Measurements from ENCODE around the gene GPC6. TPM values are rescaled to one million over a fixed set of nuclear protein-coding genes. Genes with fewer than 3 reads are reported as not detected.

The GPC6 gene
- total RNA-seq, 2 donors from 2014 or later, result not detected

- Mint-ChIP-seq H3K27ac (no peak overlapping the region), H3K4me3 (no peak overlapping the region), H3K4me1 (peaks cover 8% of the 10 kb centered on the region), H3K9me3 (no peaks in the 10 kb centered on the region), H3K27me3 (peaks cover 2% of the 10 kb centered on the region), H3K36me3 (ENCODE audit: low read depth) (no peaks in the 10 kb centered on the region)
- no peak for ATAC-seq (replicated peaks)
These were observed 1016.9 kb downstream of the GPC6 start for GRCh38 chr13:94243551-94243950.

- Mint-ChIP-seq H3K4me1 (no peaks in the 10 kb centered on the region), H3K9me3 (no peaks in the 10 kb centered on the region), H3K27me3 (peaks cover 3% of the 10 kb centered on the region), H3K27ac (no peak overlapping the region), H3K4me3 (no peak overlapping the region), H3K36me3 (ENCODE audit: low read depth) (no peaks in the 10 kb centered on the region)
- no peak for ATAC-seq (replicated peaks)
These were observed 1019.9 kb downstream of the GPC6 start for GRCh38 chr13:94246495-94246894.

GRCh38 chr13:94247890-94248289, 1021.3 kb downstream of the GPC6 start:
- Mint-ChIP-seq H3K4me1 (no peaks in the 10 kb centered on the region), H3K4me3 (no peak overlapping the region)

GRCh38 chr13:94248454-94249228, 1022.0 kb downstream of the GPC6 start:
- Mint-ChIP-seq H3K9me3 (no peaks in the 10 kb centered on the region), H3K27ac (no peak overlapping the region), H3K36me3 (ENCODE audit: low read depth) (no peaks in the 10 kb centered on the region), H3K4me3 (no peak overlapping the region), H3K27me3 (peaks cover 3% of the 10 kb centered on the region), H3K4me1 (no peaks in the 10 kb centered on the region)
- ATAC-seq (replicated peaks), result no peak

More at GRCh38 chr13:94247890-94248289, 1021.3 kb downstream of the GPC6 start:
- no peaks in the 10 kb centered on the region for H3K9me3 Mint-ChIP-seq
- H3K36me3 Mint-ChIP-seq (ENCODE audit: low read depth), result no peaks in the 10 kb centered on the region
- no peak for ATAC-seq (replicated peaks)
- no peak overlapping the region for H3K27ac Mint-ChIP-seq
- peaks cover 3% of the 10 kb centered on the region for H3K27me3 Mint-ChIP-seq

GRCh38 chr13:94249512-94249911, 1022.9 kb downstream of the GPC6 start:
- no peaks in the 10 kb centered on the region for H3K9me3 Mint-ChIP-seq
- no peak overlapping the region for H3K27ac Mint-ChIP-seq
- no peak overlapping the region for H3K4me3 Mint-ChIP-seq
- H3K4me1 Mint-ChIP-seq, result no peaks in the 10 kb centered on the region
- ATAC-seq (replicated peaks), result no peak
- no peaks in the 10 kb centered on the region for H3K36me3 Mint-ChIP-seq (ENCODE audit: low read depth)
- H3K27me3 Mint-ChIP-seq, result peaks cover 3% of the 10 kb centered on the region

GRCh38 chr13:94251831-94252608, 1025.4 kb downstream of the GPC6 start:
- Mint-ChIP-seq H3K27ac (no peak overlapping the region), H3K27me3 (peaks cover 3% of the 10 kb centered on the region), H3K4me1 (no peaks in the 10 kb centered on the region), H3K9me3 (no peaks in the 10 kb centered on the region), H3K4me3 (no peak overlapping the region), H3K36me3 (ENCODE audit: low read depth) (no peaks in the 10 kb centered on the region)
- no peak for ATAC-seq (replicated peaks)

GRCh38 chr13:94254737-94255136, 1028.1 kb downstream of the GPC6 start:
- Mint-ChIP-seq H3K36me3 (ENCODE audit: low read depth) (no peaks in the 10 kb centered on the region), H3K27ac (no peak overlapping the region), H3K27me3 (no peaks in the 10 kb centered on the region), H3K4me1 (no peaks in the 10 kb centered on the region), H3K4me3 (no peak overlapping the region), H3K9me3 (no peaks in the 10 kb centered on the region)
- no peak for ATAC-seq (replicated peaks)

GRCh38 chr13:94256721-94257120, 1030.1 kb downstream of the GPC6 start:
- H3K27ac Mint-ChIP-seq, result no peak overlapping the region
- no peaks in the 10 kb centered on the region for H3K36me3 Mint-ChIP-seq (ENCODE audit: low read depth)
- no peaks in the 10 kb centered on the region for H3K4me1 Mint-ChIP-seq
- H3K27me3 Mint-ChIP-seq, result peaks cover 4% of the 10 kb centered on the region
- H3K9me3 Mint-ChIP-seq, result no peaks in the 10 kb centered on the region
- no peak for ATAC-seq (replicated peaks)
- no peak overlapping the region for H3K4me3 Mint-ChIP-seq

- peaks cover 4% of the 10 kb centered on the region for H3K27me3 Mint-ChIP-seq
- H3K27ac Mint-ChIP-seq, result no peak overlapping the region
- no peaks in the 10 kb centered on the region for H3K4me1 Mint-ChIP-seq
- no peaks in the 10 kb centered on the region for H3K36me3 Mint-ChIP-seq (ENCODE audit: low read depth)
- no peaks in the 10 kb centered on the region for H3K9me3 Mint-ChIP-seq
- ATAC-seq (replicated peaks), result no peak
- no peak overlapping the region for H3K4me3 Mint-ChIP-seq
These were observed 1033.4 kb downstream of the GPC6 start for GRCh38 chr13:94259984-94260383.

- ATAC-seq (replicated peaks), result no peak
- Mint-ChIP-seq H3K9me3 (no peaks in the 10 kb centered on the region), H3K27ac (no peak overlapping the region), H3K27me3 (peaks cover 4% of the 10 kb centered on the region), H3K4me1 (no peaks in the 10 kb centered on the region), H3K36me3 (ENCODE audit: low read depth) (no peaks in the 10 kb centered on the region), H3K4me3 (no peak overlapping the region)
These were observed 1034.6 kb downstream of the GPC6 start for GRCh38 chr13:94261163-94261562.

GRCh38 chr13:94263038-94263437, 1036.4 kb downstream of the GPC6 start:
- H3K9me3 Mint-ChIP-seq, result no peaks in the 10 kb centered on the region
- H3K27me3 Mint-ChIP-seq, result peaks cover 4% of the 10 kb centered on the region
- no peak overlapping the region for H3K4me3 Mint-ChIP-seq
- no peaks in the 10 kb centered on the region for H3K4me1 Mint-ChIP-seq
- ATAC-seq (replicated peaks), result no peak
- H3K36me3 Mint-ChIP-seq (ENCODE audit: low read depth), result no peaks in the 10 kb centered on the region
- H3K27ac Mint-ChIP-seq, result no peak overlapping the region

GRCh38 chr13:94267581-94268366, 1041.2 kb downstream of the GPC6 start:
- H3K9me3 Mint-ChIP-seq, result no peaks in the 10 kb centered on the region
- ATAC-seq (replicated peaks), result no peak
- no peaks in the 10 kb centered on the region for H3K36me3 Mint-ChIP-seq (ENCODE audit: low read depth)
- no peaks in the 10 kb centered on the region for H3K4me1 Mint-ChIP-seq
- no peak overlapping the region for H3K4me3 Mint-ChIP-seq
- no peaks in the 10 kb centered on the region for H3K27me3 Mint-ChIP-seq
- H3K27ac Mint-ChIP-seq, result no peak overlapping the region

- H3K27ac Mint-ChIP-seq, result no peak overlapping the region
These were observed 1042.1 kb downstream of the GPC6 start for GRCh38 chr13:94268661-94269060.

GRCh38 chr13:94269557-94269956, 1043.0 kb downstream of the GPC6 start:
- H3K27ac Mint-ChIP-seq, result no peak overlapping the region
- no peaks in the 10 kb centered on the region for H3K9me3 Mint-ChIP-seq
- H3K36me3 Mint-ChIP-seq (ENCODE audit: low read depth), result no peaks in the 10 kb centered on the region
- no peaks in the 10 kb centered on the region for H3K4me1 Mint-ChIP-seq
- peaks cover 3% of the 10 kb centered on the region for H3K27me3 Mint-ChIP-seq
- H3K4me3 Mint-ChIP-seq, result no peak overlapping the region
- no peak for ATAC-seq (replicated peaks)

More at GRCh38 chr13:94268661-94269060, 1042.1 kb downstream of the GPC6 start:
- Mint-ChIP-seq H3K4me3 (no peak overlapping the region), H3K36me3 (ENCODE audit: low read depth) (no peaks in the 10 kb centered on the region), H3K9me3 (no peaks in the 10 kb centered on the region), H3K27me3 (peaks cover 3% of the 10 kb centered on the region), H3K4me1 (no peaks in the 10 kb centered on the region)
- no peak for ATAC-seq (replicated peaks)

All from activated T-helper 17 cell treated with anti-CD3 and anti-CD28 coated beads, Interleukin-2, amount 50 U/mL, for 72 hours (primary cell).